GM12874 (cell line): Measurements from ENCODE around the gene GALE.

Source experiments
- TF ChIP-seq, protein P1 (sequence below): IDR thresholded peaks from 2 replicates; pipeline ENCODE4 v1.5.1; 2011; ENCODE audit warnings: low read depth, mild to moderate bottlenecking, control low read depth, low read length, moderate library complexity; ENCODE audit not compliant: insufficient read depth

The GALE gene

GRCh38 chr1:23797478-23798448 lies 2.8 kb downstream of the GALE start:
- TF ChIP-seq, protein P1, sequence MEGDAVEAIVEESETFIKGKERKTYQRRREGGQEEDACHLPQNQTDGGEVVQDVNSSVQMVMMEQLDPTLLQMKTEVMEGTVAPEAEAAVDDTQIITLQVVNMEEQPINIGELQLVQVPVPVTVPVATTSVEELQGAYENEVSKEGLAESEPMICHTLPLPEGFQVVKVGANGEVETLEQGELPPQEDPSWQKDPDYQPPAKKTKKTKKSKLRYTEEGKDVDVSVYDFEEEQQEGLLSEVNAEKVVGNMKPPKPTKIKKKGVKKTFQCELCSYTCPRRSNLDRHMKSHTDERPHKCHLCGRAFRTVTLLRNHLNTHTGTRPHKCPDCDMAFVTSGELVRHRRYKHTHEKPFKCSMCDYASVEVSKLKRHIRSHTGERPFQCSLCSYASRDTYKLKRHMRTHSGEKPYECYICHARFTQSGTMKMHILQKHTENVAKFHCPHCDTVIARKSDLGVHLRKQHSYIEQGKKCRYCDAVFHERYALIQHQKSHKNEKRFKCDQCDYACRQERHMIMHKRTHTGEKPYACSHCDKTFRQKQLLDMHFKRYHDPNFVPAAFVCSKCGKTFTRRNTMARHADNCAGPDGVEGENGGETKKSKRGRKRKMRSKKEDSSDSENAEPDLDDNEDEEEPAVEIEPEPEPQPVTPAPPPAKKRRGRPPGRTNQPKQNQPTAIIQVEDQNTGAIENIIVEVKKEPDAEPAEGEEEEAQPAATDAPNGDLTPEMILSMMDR, result no peak

- TF ChIP-seq, protein P1, result no peak
These were observed 3.9 kb downstream of the GALE start for GRCh38 chr1:23796466-23797271.

GRCh38 chr1:23795676-23796465 lies 4.7 kb downstream of the GALE start:
- TF ChIP-seq, protein P1, result no peak

- TF ChIP-seq, protein P1, result no peak
These were observed 6.5 kb downstream of the GALE start for GRCh38 chr1:23793861-23794731.

- TF ChIP-seq, protein P1, result no peak
These were observed 7.4 kb downstream of the GALE start for GRCh38 chr1:23793018-23793781.
